ENCODE results near the gene LIPC. TPM values are rescaled to one million over a fixed set of nuclear protein-coding genes. Genes with fewer than 3 reads are reported as not detected.

Gene LIPC
- total RNA-seq, 2 donors from 2014 or later = 2.9 to 13.8 TPM

DNA sequence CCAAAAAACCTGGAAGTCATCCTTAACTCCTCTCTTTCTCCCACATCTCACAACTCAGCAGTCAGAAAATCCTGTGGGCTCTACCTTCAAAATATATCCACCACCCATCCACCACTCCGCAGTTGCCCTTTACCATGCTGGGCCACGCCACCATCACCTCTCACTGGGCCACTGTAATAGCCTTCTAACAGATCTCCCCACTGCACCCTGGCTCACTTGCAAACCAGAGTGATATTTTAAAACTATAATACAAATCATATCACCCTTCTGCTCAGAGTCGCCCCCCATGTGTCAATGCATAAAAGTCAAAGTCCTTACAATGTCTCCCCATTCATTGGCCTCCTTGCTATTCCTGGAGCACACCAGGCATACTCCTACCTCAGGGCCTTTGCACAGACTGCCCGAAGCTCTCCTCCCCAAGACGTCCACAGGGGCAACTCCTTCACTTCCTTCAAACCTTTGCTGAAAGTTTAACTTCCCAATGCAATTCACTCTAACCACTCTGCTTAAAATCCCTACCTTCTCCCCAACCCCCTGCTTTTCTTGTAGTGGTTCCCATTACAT, 1.5 kb upstream of the LIPC start:
- Histone ChIP-seq H3K9me3 (no peaks in the 10 kb centered on the region), H3K36me3 (no peaks in the 10 kb centered on the region), H3K27me3 (no peaks in the 10 kb centered on the region), H3K27ac (no peak overlapping the region), H3K4me3 (no peak overlapping the region), H3K9ac (ENCODE audit: low read depth in 2 of 2, low read length in 2 of 2) (no peak overlapping the region), H3K4me1 (no peaks in the 10 kb centered on the region)
- peak; percentile 10 for DNase-seq
- intact Hi-C loops (cut with DNase I) = no loop called here
- TF ChIP-seq, protein P1, sequence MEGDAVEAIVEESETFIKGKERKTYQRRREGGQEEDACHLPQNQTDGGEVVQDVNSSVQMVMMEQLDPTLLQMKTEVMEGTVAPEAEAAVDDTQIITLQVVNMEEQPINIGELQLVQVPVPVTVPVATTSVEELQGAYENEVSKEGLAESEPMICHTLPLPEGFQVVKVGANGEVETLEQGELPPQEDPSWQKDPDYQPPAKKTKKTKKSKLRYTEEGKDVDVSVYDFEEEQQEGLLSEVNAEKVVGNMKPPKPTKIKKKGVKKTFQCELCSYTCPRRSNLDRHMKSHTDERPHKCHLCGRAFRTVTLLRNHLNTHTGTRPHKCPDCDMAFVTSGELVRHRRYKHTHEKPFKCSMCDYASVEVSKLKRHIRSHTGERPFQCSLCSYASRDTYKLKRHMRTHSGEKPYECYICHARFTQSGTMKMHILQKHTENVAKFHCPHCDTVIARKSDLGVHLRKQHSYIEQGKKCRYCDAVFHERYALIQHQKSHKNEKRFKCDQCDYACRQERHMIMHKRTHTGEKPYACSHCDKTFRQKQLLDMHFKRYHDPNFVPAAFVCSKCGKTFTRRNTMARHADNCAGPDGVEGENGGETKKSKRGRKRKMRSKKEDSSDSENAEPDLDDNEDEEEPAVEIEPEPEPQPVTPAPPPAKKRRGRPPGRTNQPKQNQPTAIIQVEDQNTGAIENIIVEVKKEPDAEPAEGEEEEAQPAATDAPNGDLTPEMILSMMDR (IDR thresholded peaks at IDR 0.05) = no peak

DNA sequence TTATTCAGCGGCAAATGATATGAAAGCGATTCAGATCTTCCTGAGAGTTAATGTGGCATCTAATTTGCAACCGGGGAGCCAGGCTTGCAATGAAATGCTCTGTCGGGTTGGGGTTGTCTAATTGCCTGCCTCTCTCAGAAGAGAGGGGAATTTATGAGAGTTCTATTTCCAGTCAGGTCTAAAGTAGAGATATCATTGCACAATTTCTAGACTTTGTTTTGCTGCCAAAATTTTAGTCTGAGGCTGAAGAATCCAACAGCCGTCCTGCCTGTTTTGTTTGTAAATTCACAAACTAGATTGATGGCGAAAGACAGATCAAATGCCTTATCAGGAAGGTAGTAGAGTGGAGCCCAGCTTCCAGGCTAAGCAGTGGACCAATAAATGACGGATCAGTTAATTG, 610 bp downstream of the LIPC start:
- Histone ChIP-seq H3K27ac (no peak overlapping the region), H3K4me3 (no peak overlapping the region), H3K9me3 (no peaks in the 10 kb centered on the region), H3K4me1 (no peaks in the 10 kb centered on the region), H3K9ac (ENCODE audit: low read depth in 2 of 2, low read length in 2 of 2) (no peak overlapping the region), H3K36me3 (no peaks in the 10 kb centered on the region), H3K27me3 (no peaks in the 10 kb centered on the region)
- peak; percentile 12 for DNase-seq
- TF ChIP-seq, protein P1 (IDR thresholded peaks at IDR 0.05) = no peak
- intact Hi-C loops (cut with DNase I) = no loop called here

DNA sequence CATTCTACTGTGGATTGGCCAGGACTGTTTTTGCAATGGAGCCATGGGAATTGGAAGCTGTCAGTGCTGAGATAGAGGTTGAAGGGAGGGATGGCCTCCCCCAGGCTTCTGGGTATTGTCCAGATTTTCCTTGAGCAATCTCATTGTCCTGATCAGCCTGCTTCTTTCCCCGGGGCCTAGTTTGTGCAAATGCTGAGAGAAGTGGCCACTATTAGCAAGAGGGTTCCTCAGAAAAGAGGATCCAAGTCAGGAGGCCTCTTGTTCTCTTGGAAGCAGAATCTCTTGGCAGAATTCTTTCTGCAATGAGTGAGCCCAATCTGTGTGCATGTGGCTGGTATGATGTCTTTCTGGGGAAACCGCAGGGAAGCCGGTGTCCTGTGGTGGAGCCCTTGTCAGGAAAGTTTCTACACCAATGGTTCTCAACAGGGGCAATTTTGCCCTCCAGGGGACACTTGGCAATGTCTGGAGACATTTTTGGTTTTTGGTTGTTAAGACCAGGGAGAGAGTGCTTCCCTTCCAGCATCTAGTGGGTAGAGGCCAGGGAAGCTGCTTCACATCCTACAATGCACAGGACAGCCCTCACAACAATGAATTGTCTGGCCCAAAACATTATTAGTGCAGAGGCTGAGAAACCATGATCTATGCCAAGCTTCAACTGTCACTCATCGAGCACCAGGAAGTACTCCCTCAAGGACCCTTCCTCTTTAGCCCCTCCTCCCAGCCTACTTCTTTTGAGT, 2.0 kb downstream of the LIPC start:
- Histone ChIP-seq H3K36me3 (no peaks in the 10 kb centered on the region), H3K4me1 (no peaks in the 10 kb centered on the region), H3K27me3 (no peaks in the 10 kb centered on the region), H3K9me3 (no peaks in the 10 kb centered on the region), H3K27ac (no peak overlapping the region), H3K9ac (ENCODE audit: low read depth in 2 of 2, low read length in 2 of 2) (no peak overlapping the region), H3K4me3 (no peak overlapping the region)
- TF ChIP-seq, protein P1 (IDR thresholded peaks at IDR 0.05) = no peak
- peak; percentile 20 for DNase-seq
- intact Hi-C loops (cut with DNase I) = no loop called here

DNA sequence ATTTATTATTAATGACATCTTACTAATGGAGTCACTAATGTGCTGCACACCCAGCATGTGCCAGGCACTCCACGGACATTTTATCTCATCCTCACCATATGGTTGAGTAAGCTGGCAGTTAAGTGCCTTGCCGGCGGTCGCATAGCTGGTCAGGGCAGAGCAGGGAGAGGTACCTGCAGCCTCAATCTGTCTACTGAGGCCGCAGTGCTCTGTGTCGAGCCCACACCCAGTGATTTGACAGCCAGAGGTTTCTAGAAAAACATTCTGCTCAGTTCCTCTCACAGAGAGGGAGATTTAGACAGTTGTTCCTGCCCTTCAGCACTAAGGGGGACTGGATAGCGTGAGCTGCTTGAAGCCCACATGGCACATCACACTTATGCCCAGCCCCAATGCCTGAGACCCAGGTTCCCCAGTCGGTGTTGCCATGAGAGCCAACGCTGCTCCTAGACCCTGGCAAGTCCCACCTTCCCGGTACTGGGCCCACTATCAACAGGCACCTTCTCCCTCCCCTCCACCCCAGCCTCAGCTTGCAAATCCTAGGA, 2.6 kb downstream of the LIPC start:
- peak; percentile 15 for DNase-seq
- H3K4me1 ChIP-seq = no peaks in the 10 kb centered on the region
- TF ChIP-seq, protein P1 (IDR thresholded peaks at IDR 0.05) = no peak
- intact Hi-C loops (cut with DNase I) = no loop called here
- H3K36me3 ChIP-seq = no peaks in the 10 kb centered on the region
- H3K9ac ChIP-seq (ENCODE audit: low read depth in 2 of 2, low read length in 2 of 2) = no peak overlapping the region
- no peak overlapping the region for H3K27ac ChIP-seq
- H3K27me3 ChIP-seq = no peaks in the 10 kb centered on the region
- H3K4me3 ChIP-seq = no peak overlapping the region
- H3K9me3 ChIP-seq = no peaks in the 10 kb centered on the region

DNA sequence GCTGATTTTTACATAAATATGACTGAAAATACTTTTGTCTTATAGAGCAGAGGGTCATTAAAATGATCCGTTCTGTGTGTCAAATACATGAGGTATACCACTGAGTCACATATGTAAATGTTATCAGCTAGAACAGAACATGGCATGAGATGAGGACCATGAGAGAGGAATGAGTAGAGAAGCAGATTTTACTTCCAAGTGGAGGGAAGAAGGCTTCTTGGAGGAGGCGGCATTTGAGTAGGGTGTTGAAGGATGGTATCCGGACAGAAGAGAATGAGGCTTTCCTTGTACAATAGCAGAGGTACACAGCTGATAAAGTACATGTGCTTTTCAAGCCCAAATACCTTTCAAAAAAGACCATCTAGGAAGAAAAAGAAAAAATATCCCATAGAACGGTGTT, 4.8 kb downstream of the LIPC start:
- Histone ChIP-seq H3K9me3 (no peaks in the 10 kb centered on the region), H3K36me3 (no peaks in the 10 kb centered on the region), H3K9ac (ENCODE audit: low read depth in 2 of 2, low read length in 2 of 2) (no peak overlapping the region), H3K27ac (no peak overlapping the region), H3K4me3 (no peak overlapping the region), H3K27me3 (no peaks in the 10 kb centered on the region), H3K4me1 (peaks cover 6% of the 10 kb centered on the region)
- intact Hi-C loops (cut with DNase I) = no loop called here
- TF ChIP-seq, protein P1 (IDR thresholded peaks at IDR 0.05) = no peak
- peak; percentile 5 for DNase-seq
